ENCODE data around the gene VPS16. TPM values are rescaled to one million over a fixed set of nuclear protein-coding genes. Genes with fewer than 3 reads are reported as not detected.

Gene VPS16
- 25.3 to 34.9 TPM (median 29.9 TPM) in 5 replicates for total RNA-seq (2022; extraction: Qiagen RNA extraction)

GRCh38 chr20:2840138-2840966, at the start of gene VPS16, which contains the start of gene PCED1A:
TSS of gene VPS16 (plus strand) at chr20:2840745. CDS start at chr20:2840775, 30 bp downstream.
TSS of gene PCED1A (minus strand) at chr20:2840655. CDS start at chr20:2839912, 743 bp downstream.

DNA sequence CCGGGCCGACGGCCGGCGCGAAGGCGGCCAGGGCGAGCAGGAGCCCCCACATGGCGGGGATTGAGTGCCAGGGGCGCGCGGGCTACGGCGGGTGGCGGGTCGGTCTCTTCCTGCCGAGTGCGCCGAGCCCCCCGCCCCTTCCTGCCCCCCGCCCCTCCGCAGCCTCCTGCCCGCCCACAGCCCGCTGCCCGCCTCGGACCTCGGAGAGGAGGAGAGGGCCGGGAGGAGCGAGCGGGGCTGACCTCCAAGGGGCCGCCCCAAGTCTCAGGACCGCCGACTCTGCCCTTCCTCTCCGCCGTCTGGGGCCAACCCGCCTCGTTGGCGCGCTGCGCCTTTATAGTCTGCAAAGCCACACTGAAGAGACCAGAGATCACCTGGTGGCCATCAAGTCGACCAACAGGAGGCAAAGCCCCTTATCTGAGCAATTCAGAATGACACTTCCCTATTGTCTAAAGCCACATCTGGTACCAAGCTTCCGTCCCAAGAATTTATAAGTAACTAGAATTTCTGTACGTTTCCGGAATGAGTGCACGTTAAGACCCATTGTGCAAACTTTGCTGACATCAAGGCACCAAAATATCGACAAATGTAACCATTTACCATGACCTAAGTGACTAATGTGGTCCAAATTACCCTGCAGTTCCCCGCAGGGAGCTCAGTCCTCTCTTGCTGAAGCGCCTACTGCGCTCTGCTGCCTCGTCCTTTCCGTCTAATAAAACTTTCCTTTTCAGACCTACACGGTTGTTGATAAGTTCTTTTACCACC, 39.8 kb upstream of the VPS16 start, which contains the start of gene CPXM1:
Gene CPXM1 (minus strand): TSS at position 107 of the 765 bp plus-strand sequence. CDS start 55 bp downstream, at position 52.

DNA sequence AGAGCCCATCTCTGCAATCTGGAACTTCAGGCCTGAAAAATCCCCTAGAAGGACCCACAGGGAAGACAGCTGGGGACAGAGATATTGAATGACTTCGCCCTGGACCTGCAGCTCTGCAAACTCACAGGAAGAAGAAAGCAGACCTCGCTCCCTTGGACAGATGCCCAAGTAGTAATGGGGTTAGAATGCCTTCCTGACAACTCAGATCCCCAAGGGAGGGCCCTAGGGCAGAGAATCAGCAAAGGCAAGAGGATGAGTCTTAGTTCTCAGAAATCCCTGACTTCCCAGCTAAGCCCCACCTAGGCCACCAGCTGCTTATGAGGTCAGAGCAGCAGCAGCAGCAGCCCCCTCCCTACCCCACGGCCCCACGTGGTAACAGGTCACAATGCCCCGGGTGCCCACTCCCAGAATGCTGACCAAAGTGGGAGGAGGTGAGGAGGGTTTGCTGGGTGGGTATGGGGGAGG, 25.9 kb upstream of the VPS16 start, which contains the start of gene C20orf141:
Gene C20orf141 (plus strand): TSS at position 401 of the 465 bp plus-strand sequence. CDS start 198 bp downstream, outside the sequence.

GRCh38 chr20:2816030-2816582, 24.4 kb upstream of the VPS16 start, which contains the start of gene TMEM239:
TSS of gene TMEM239 (plus strand) at chr20:2816364. CDS start at chr20:2816555, 191 bp downstream.

DNA sequence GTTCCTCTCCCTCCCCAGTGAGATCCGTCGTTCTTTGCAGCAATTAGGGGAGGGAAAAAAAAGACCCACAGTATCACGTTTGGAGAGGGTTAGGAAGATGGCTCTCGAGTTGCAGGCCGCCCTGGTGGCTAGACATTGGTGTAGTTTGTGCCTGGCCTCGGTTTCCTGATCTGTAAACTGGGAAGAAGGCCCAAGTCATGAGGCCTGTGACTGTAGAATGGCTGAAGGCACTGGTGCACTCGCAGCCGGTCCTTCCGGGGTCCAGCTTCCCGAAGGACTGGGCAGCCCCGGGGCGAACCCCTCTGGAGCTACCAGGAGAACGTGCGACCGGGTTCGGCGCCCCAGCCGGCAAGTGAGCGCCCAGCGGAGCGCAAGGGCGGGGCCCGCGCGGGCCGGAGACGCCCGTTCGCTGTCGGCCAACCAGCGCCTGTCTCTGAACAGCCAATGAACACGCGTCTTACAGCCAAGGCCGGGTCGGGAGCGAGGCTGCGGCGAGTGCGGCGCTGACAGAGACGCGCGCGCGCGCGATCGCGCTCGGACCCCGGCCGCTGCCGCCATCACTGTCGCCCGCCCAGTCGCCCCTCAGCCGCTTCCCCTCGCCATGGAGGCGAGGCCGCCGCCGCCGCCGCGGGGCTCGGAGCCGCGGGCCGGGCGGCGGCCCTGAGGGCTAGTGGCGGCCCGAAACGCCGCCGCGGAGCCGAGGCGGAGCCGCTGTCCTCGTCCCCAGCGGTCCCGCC, 32.6 kb downstream of the VPS16 start, which contains the start of gene PTPRA:
Gene PTPRA (plus strand): TSS at position 472 of the 737 bp plus-strand sequence. CDS start 90,797 bp downstream, outside the sequence.

Other genes with a start within 250 kb of the VPS16 start
- gene NOP56, start 188.1 kb upstream of the VPS16 start, total RNA-seq (2022; extraction: Qiagen RNA extraction), result 500 to 612 TPM (median 561 TPM) in 5 replicates
- gene IDH3B, start 176.5 kb upstream of the VPS16 start, total RNA-seq (2022; extraction: Qiagen RNA extraction), result 128 to 135 TPM (median 132 TPM) in 5 replicates
- gene EBF4, start 148.0 kb upstream of the VPS16 start, total RNA-seq (2022; extraction: Qiagen RNA extraction), result 2.2 to 3.3 TPM (median 3.2 TPM) in 5 replicates
- gene CPXM1, start 40.1 kb upstream of the VPS16 start, total RNA-seq (2022; extraction: Qiagen RNA extraction), result 0.03 TPM in 1 of 5 replicates, not detected in the others
- gene C20orf141, start 25.8 kb upstream of the VPS16 start, total RNA-seq (2022; extraction: Qiagen RNA extraction), result 0.23 to 0.49 TPM (median 0.31 TPM) in 4 of 5 replicates, not detected in the other
- 0.06 TPM in 1 of 5 replicates, not detected in the others for gene TMEM239, start 24.4 kb upstream of the VPS16 start, total RNA-seq (2022; extraction: Qiagen RNA extraction)
- 18.9 to 29.6 TPM (median 26.6 TPM) in 5 replicates for gene PCED1A, start 90 bp upstream of the VPS16 start, total RNA-seq (2022; extraction: Qiagen RNA extraction)
- 33.0 to 40.6 TPM (median 38.4 TPM) in 5 replicates for gene PTPRA, start 32.7 kb downstream of the VPS16 start, total RNA-seq (2022; extraction: Qiagen RNA extraction)
- 0.18 to 0.22 TPM (median 0.21 TPM) in 4 of 5 replicates, not detected in the other for gene GNRH2, start 202.9 kb downstream of the VPS16 start, total RNA-seq (2022; extraction: Qiagen RNA extraction)
- 106 to 165 TPM (median 157 TPM) in 5 replicates for gene MRPS26, start 205.3 kb downstream of the VPS16 start, total RNA-seq (2022; extraction: Qiagen RNA extraction)
- not detected in 5 replicates for gene OXT, start 230.9 kb downstream of the VPS16 start, total RNA-seq (2022; extraction: Qiagen RNA extraction)
- not detected in 5 replicates for gene AVP, start 244.0 kb downstream of the VPS16 start, total RNA-seq (2022; extraction: Qiagen RNA extraction)